Spinal cord (tissue), 10 donors: ENCODE measurements around the gene CTPS2. TPM values are rescaled to one million over a fixed set of nuclear protein-coding genes. Genes with fewer than 3 reads are reported as not detected.
A peak's percentile ranks its signal among the peaks of the same experiment; 100 is the strongest.

Experiments
- DNase-seq, 6 donors: peaks; one replicate each; pipeline versions ENCODE4 v3.0.0 to v3.0.0-alpha.2; 2013 to 2015; ENCODE audit warnings: low spot score in 6 of 6, low read depth in 4 of 6
- H3K27ac ChIP-seq: one replicate; pipeline ENCODE4 v1.5.1; 2013; ENCODE audit warnings: low read depth, low read length, control low read depth
- H3K27me3 ChIP-seq: one replicate; pipeline ENCODE4 v1.6.1; 2013; ENCODE audit warnings: low read length; ENCODE audit not compliant: control insufficient read depth, insufficient read depth
- H3K36me3 ChIP-seq: one replicate; pipeline ENCODE4 v1.6.1; 2013; ENCODE audit warnings: low read length; ENCODE audit not compliant: control insufficient read depth, insufficient read depth
- H3K4me1 ChIP-seq: one replicate; pipeline ENCODE4 v1.6.1; 2013; ENCODE audit warnings: low read length; ENCODE audit not compliant: control insufficient read depth, insufficient read depth
- H3K4me3 ChIP-seq: one replicate; pipeline ENCODE4 v1.5.1; 2013; ENCODE audit warnings: low read depth, low read length, control low read depth
- H3K9me3 ChIP-seq: one replicate; pipeline ENCODE4 v1.6.1; 2013; ENCODE audit warnings: low read length; ENCODE audit not compliant: control insufficient read depth, insufficient read depth
- WGBS: methylation state at CpG from one replicate; pipeline ENCODE4 v1.1.5; 2013; ENCODE audit warnings: missing lambda C conversion rate; ENCODE audit not compliant: insufficient coverage; 5-methylcytosine and 5-hydroxymethylcytosine counted together
- polyA plus RNA-seq, 2 donors: library from polyadenylated mRNA; unstranded; fragments of 120-200 nt; gene quantifications; one replicate each; pipeline ENCODE4 v1.2.1, GENCODE V29; 2013; ENCODE audit not compliant: insufficient read length in 2 of 2
- total RNA-seq, 2 donors: library from RNA; depleted of rRNA in 1 of 2; stranded (reverse); fragments of 120-200 nt in 1 of 2; fragments of >200 nt in 1 of 2; gene quantifications; one replicate each; pipeline versions ENCODE4 v1.2.3 to v1.2.4, GENCODE V29; 2013 to 2014
- donor health status: healthy.

The CTPS2 gene
- total and polyA plus RNA-seq, 4 donors, result 23.8 to 28.9 (median 26.1) TPM

DNA sequence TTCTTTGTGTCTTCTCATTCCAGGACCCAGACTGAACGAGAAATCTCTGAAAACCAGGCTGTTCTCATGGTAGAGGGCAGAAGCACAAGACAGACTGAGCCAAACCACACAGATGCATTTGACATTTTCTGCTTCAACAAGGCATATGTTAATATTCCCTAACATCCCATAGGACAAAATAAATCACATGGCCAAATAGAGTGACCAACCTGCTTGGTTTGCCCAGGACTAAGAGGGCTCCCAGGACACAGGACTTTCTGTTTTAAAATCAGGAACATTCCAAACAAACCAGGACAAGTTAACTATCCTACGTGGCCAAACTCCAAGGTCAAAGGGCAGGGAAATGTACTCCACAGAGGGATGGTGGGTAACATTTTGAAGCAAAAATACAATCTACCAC, 11.7 kb downstream of the CTPS2 start:
- Histone ChIP-seq H3K9me3 (no peaks in the 10 kb centered on the region), H3K4me1 (no peaks in the 10 kb centered on the region), H3K27me3 (peaks cover 15% of the 10 kb centered on the region), H3K27ac (no peak overlapping the region), H3K4me3 (no peak overlapping the region), H3K36me3 (peaks cover 4% of the 10 kb centered on the region)
- WGBS, result 86% methylated on average over 1 of the region's 2 CpGs
- no peak for DNase-seq

DNA sequence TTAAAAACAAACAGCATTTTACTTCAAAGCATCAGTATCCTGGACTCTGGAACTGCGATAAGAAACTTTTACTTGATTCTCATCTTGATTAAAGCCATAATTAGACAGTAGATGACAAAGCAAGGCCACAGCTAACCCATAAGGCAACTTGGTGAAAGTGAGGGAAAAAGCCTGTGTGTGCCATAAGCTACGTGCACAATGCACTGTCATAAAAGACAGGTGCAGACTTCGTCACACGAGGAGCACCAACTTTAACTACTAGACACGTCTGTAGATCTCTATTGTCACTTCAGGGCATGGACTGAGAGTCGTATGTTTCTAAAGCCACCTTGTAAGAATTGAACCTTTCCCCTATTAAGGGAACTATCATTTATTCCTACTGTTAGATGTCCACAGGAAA, 13.1 kb downstream of the CTPS2 start:
- Histone ChIP-seq H3K4me3 (no peak overlapping the region), H3K36me3 (peaks cover 4% of the 10 kb centered on the region), H3K4me1 (no peaks in the 10 kb centered on the region), H3K27me3 (peaks cover 15% of the 10 kb centered on the region), H3K27ac (no peak overlapping the region), H3K9me3 (no peaks in the 10 kb centered on the region)
- 73% methylated on average over 2 of the region's 6 CpGs for WGBS
- DNase-seq, result no peak

DNA sequence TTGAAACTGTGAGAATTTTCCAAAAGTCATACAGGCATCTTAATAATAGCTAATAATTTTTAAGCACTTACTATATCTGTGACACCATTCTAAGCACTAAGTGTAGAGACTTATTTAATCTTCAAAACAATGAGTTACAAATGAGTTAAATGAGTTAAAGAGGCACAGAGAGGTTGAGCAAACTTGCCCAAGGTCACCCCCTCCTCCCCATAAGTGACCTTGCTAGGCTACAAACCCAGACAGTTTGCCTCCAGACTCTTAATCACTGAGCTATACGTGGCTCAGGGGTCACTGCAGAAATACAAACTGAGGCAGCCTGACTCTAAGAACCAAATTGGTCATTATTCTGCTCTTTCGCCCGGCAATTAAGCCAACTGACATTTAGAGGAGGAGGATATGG, 15.5 kb downstream of the CTPS2 start:
- peaks cover 10% of the 10 kb centered on the region for H3K36me3 ChIP-seq
- H3K9me3 ChIP-seq, result no peaks in the 10 kb centered on the region
- H3K27ac ChIP-seq, result no peak overlapping the region
- no peak overlapping the region for H3K4me3 ChIP-seq
- 90% methylated on average over 3 of the region's 3 CpGs for WGBS
- peaks cover 15% of the 10 kb centered on the region for H3K27me3 ChIP-seq
- H3K4me1 ChIP-seq, result no peaks in the 10 kb centered on the region
- DNase-seq, result no peak

DNA sequence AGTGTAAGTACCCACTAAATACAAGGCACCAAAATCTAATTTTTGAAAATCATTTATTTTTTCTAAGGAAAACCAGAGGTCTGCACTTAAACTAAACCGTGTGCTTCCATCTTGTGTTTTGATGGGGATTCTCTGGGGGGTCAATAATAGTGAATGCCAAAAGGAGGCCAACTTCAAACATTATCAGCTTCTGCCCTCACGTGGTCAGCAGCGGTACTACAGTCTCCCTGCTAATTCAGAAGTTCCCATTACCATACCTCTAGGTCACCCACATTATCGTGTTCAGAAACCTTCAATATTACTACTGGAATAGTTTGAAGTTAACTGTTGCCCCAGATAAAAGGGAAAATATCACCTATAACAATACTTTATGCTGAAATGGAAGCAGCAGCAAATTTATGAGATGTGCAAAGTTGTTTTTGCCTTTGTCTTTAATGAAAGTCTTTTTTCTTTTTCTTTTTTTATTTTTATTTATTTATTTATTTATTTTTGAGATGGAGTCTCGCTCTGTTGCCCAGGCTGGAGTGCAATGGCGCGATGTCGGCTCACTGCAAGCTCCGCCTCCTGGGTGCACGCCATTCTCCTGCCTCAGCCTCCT, 17.3 kb downstream of the CTPS2 start:
- no peak overlapping the region for H3K27ac ChIP-seq
- H3K4me3 ChIP-seq, result no peak overlapping the region
- H3K27me3 ChIP-seq, result peaks cover 16% of the 10 kb centered on the region
- H3K36me3 ChIP-seq, result peaks cover 9% of the 10 kb centered on the region
- peak in 4 of 6 donors; percentile 18 to 82 (median 58) for DNase-seq
- no CpG with 5 or more reads among the region's 10 CpGs for WGBS
- no peaks in the 10 kb centered on the region for H3K9me3 ChIP-seq
- no peaks in the 10 kb centered on the region for H3K4me1 ChIP-seq

DNA sequence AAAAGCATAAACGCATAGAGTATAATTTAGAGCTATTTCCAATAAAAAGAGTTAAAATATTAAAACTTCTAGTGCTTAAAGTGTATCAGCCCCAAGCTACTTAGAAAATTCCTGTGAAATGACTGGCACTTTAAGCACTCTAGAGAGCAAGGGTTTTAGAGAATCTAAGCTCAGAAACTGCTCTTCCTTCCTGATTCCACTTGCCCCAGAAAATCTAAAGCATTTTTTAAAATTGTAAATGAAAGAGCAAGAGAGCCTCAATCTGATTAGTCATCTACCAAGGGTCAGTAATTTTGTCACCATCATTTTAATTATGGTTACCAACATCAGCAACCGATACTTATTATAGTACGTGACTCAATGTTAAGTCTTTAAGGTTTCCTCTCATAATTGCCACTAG, 25.0 kb downstream of the CTPS2 start:
- Histone ChIP-seq H3K27ac (no peak overlapping the region), H3K9me3 (no peaks in the 10 kb centered on the region), H3K36me3 (peaks cover 15% of the 10 kb centered on the region), H3K4me1 (no peaks in the 10 kb centered on the region), H3K4me3 (no peak overlapping the region), H3K27me3 (peaks cover 19% of the 10 kb centered on the region)
- no peak for DNase-seq
- WGBS, result no CpG with 5 or more reads among the region's 3 CpGs

DNA sequence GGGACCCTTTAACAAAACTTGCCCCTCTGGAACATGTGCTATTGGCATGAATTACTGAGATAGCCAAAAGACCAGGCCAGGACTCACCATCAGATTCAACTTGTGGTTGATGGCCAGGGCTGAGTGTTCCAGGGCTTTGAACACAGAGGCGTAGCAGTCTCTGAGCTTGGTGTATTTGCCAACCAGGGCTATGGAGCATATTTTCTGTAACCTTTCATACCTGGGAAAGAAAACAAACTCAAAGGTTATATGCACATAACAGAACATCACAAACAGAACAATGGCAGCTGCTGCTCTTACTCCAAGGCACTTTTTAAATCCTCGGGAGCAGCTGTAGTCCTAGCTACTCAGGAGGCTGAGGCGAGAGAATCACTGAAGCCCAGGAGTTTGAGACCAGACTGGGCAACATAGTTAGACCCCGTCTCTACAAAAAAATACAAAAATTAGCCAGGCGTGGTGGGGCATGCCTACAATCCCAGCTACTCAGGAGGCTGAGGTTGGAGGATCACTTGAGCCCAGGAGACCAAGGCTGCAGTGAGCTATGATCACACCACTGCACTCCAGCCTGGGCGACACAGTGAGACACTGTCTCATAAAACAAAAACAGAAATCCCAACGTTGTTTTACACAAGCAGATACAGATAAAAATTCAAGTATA, 29.3 kb downstream of the CTPS2 start:
- Histone ChIP-seq H3K4me3 (no peak overlapping the region), H3K4me1 (no peaks in the 10 kb centered on the region), H3K36me3 (peaks cover 18% of the 10 kb centered on the region), H3K27me3 (peaks cover 25% of the 10 kb centered on the region), H3K27ac (no peak overlapping the region), H3K9me3 (no peaks in the 10 kb centered on the region)
- no peak for DNase-seq
- 100% methylated on average over 4 of the region's 7 CpGs for WGBS

DNA sequence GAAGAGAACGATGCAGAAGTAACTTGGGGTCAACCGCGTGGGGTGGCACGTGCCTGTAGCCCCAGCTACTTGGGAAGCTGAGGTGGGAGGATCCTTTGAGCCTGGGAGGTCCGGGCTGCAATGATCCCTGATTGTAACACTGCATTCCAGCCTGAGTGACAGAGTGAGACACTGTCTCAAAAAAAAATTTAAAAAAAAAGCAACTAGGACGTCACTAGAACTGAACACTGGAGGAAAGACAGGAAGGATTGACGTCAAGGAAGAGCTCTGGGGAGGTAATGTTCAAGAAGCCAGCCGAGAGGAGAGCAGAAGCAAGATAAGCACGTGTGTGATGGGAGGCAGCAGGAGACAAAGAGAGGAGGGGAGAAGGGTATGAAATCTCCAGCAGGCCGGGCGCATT, 33.8 kb downstream of the CTPS2 start:
- Histone ChIP-seq H3K9me3 (no peaks in the 10 kb centered on the region), H3K27ac (no peak overlapping the region), H3K4me3 (no peak overlapping the region), H3K36me3 (peaks cover 7% of the 10 kb centered on the region), H3K4me1 (no peaks in the 10 kb centered on the region), H3K27me3 (peaks cover 21% of the 10 kb centered on the region)
- 71% methylated on average over 11 of the region's 11 CpGs for WGBS
- DNase-seq, result no peak

DNA sequence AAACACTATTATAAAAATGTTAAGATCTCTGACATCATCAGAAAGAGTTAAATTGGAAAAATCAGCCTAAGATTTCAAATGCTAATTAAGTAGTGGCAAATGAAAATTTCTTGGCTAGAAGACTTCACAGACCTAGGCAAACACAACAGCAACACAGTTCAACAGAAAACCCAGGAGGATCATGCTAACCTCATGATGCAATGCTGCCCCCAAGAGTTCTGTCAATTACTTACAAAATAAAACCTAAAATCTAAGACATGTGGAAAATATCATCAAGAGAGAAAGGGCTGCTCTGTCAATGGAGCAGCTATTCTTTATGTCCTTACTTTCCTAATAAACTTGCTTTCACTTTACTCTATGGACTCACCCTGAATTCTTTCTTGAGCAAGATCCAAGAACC, 41.5 kb downstream of the CTPS2 start:
- H3K27me3 ChIP-seq, result peaks cover 37% of the 10 kb centered on the region
- H3K4me1 ChIP-seq, result no peaks in the 10 kb centered on the region
- no peak overlapping the region for H3K27ac ChIP-seq
- peak in 5 of 6 donors; percentile 11 to 87 (median 31) for DNase-seq
- H3K36me3 ChIP-seq, result peaks cover 8% of the 10 kb centered on the region
- H3K9me3 ChIP-seq, result no peaks in the 10 kb centered on the region
- no peak overlapping the region for H3K4me3 ChIP-seq

DNA sequence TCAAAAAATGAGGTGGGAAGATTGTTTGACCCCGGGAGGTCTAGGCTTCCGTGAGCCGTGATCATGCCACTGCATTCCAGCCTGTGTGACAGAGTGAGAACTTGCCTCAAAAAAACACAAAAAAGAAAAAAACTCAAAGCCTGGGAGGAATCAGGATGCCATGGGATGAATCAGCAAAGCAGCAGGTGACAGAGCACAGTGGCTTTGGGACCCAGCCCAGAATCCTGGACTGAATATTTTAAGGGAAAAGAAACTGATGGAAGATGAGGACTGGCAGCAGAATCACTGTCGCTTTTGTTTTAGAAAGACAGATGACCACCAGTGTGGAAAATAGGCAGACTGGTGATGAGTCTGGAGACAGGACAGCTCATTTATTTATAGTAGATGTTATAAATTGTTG, 45.9 kb downstream of the CTPS2 start:
- 83% methylated on average over 1 of the region's 4 CpGs for WGBS
- DNase-seq, result peak in 5 of 6 donors; percentile 8 to 61 (median 14)
- H3K4me1 ChIP-seq, result no peaks in the 10 kb centered on the region
- H3K36me3 ChIP-seq, result peaks cover 5% of the 10 kb centered on the region
- no peak overlapping the region for H3K27ac ChIP-seq
- no peaks in the 10 kb centered on the region for H3K9me3 ChIP-seq
- H3K27me3 ChIP-seq, result peaks cover 43% of the 10 kb centered on the region
- H3K4me3 ChIP-seq, result no peak overlapping the region

DNA sequence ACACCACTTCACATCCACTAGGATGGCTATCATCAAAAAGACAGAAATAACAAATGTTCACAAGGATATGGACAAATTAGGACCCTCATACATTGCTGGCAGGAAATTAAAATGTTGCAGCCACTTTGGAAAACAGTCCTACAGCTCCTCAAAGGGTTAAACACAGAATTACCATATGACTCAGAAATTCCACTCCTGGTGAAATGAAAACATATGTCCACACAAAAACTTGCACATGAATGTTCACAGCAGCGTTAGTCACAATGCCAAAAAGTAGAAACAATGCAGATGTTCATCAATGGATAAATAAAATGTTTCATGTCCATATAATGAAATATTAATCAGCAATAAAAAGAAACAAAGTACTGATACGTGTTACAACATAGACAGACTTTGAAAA, 47.4 kb downstream of the CTPS2 start:
- no peaks in the 10 kb centered on the region for H3K4me1 ChIP-seq
- no peak for DNase-seq
- no peak overlapping the region for H3K27ac ChIP-seq
- H3K9me3 ChIP-seq, result no peaks in the 10 kb centered on the region
- WGBS, result no CpG with 5 or more reads among the region's 2 CpGs
- peaks cover 40% of the 10 kb centered on the region for H3K27me3 ChIP-seq
- peaks cover 5% of the 10 kb centered on the region for H3K36me3 ChIP-seq
- no peak overlapping the region for H3K4me3 ChIP-seq
